ENCODE measurements around the gene STXBP6.

STXBP6 gene

DNA sequence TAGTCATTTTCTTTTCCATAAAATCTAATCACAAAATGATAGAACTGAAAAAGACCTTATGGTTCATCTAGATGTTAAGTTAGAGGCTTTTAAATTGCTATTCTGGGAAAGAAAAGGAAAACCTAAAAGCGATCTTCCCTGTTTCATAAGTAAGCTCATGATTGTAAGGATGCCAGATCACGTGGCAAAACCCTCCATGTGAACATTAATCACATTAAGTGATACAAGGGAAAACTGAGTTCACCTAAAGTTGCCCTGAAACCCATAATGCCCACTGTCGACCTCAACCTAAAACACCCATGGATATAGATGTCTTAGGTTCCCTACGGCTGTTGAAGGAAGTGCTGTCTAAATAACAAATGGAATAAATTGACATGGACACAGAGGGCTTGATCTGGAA lies 3.0 kb upstream of the STXBP6 start:
- no peak for TF ChIP-seq CTCF (IDR thresholded peaks at IDR 0.05; ENCODE audit: insufficient read depth, missing control alignments)
- DNase-seq (ENCODE audit: insufficient read length, low spot score) (no peak), FAIRE-seq (no peak)

GRCh38 chr14:25052385-25052784 lies 2.4 kb upstream of the STXBP6 start:
- FAIRE-seq (no peak), DNase-seq (ENCODE audit: insufficient read length, low spot score) (no peak)
- no peak for TF ChIP-seq CTCF (IDR thresholded peaks at IDR 0.05; ENCODE audit: insufficient read depth, missing control alignments)

GRCh38 chr14:25050269-25051150 lies 563 bp upstream of the STXBP6 start:
- FAIRE-seq = no peak
- TF ChIP-seq CTCF (IDR thresholded peaks at IDR 0.05; ENCODE audit: insufficient read depth, missing control alignments) = no peak
- DNase-seq (ENCODE audit: insufficient read length, low spot score) = no peak

DNA sequence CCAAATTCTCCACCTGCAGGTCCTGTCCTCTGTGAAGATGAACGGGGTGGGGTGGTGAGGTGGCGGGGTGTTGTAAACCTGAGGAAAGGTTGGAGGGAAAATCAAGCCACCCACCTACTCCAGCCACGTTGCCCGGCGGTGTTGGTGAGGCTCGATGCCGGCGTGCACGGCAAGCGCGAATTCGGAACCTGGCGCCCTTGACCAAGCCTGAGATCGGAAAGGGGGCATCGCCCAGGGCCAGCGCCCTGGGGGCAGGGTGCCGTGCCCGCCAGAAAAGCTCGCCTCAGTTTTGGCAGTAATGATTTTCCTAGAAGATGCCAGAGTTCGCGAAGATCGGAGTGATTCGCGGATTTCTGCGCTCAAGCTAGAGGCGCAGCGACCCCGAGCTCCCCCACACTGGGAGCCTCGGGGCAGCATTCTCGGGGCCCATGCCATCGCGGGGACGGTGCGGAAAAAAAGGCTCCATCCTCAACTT lies 817 bp downstream of the STXBP6 start:
- DNase-seq (ENCODE audit: insufficient read length, low spot score) = no peak
- no peak for TF ChIP-seq CTCF (IDR thresholded peaks at IDR 0.05; ENCODE audit: insufficient read depth, missing control alignments)
- no peak for FAIRE-seq

DNA sequence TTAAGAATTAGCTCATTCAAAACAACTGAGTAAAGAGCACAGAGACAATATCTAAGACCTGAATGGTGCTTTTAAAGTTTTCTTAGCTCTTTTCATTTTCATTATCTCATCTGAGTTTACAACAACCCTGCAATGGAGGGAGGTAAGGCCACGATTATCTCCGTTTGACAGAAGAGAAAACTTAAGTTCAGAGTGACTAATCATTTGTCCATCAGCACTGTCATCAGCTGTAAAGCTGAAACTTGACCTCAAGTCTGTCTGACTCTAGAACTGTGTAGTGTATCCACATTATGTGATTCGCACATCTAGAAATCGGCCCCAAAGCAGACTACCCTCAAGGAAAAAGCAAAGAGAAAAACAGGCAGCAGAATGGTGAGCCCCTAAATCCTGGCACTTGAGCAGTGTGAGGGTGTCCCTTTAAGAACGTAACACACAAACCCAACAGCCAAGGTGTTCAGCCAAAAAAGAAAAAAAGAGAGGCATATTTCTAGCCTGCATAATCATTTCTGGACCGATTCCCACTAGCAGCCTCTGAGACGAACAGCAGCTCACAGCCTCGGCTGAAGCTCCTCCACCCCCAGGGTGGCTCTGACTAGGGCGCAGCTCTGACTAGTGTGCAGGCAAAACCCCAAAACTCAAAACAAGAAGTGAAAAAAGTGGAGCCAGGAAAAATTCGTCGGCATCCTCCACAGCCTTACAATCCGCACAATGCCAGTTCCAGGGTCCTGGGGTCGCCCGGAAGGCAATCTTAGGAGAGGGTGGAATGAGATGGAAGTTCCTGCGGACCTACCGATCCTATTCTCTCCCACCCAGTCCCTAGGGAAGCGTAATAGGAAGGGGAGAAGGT lies 1.6 kb downstream of the STXBP6 start:
- no peak for TF ChIP-seq CTCF (IDR thresholded peaks at IDR 0.05; ENCODE audit: insufficient read depth, missing control alignments)
- no peak for DNase-seq (ENCODE audit: insufficient read length, low spot score)
- FAIRE-seq = no peak

GRCh38 chr14:25046301-25046943 lies 3.5 kb downstream of the STXBP6 start:
- no peak for TF ChIP-seq CTCF (IDR thresholded peaks at IDR 0.05; ENCODE audit: insufficient read depth, missing control alignments)
- FAIRE-seq = no peak
- DNase-seq (ENCODE audit: insufficient read length, low spot score) = no peak

Measured in D721Med (cell line).